Left ventricle myocardium inferior (tissue), 1 donor: ENCODE measurements around the gene TOGARAM1. TPM values are rescaled to one million over a fixed set of nuclear protein-coding genes. Genes with fewer than 3 reads are reported as not detected.

Experiments used
- DNase-seq: peaks from one replicate; pipeline ENCODE4 v3.0.0-alpha.2; 2020
- H3K27ac ChIP-seq: fragments of 200-600 bp; replicated peaks from 2 replicates; pipeline ENCODE4 v1.8.0; 2021
- H3K27me3 ChIP-seq: fragments of 200-600 bp; 2 replicates; pipeline ENCODE4 v1.8.0; 2021; ENCODE audit warnings: low read depth
- H3K36me3 ChIP-seq: fragments of 200-600 bp; 2 replicates; pipeline ENCODE4 v1.8.0; 2021
- H3K4me1 ChIP-seq: fragments of 200-600 bp; 2 replicates; pipeline ENCODE4 v1.8.0; 2021
- H3K4me3 ChIP-seq: fragments of 200-600 bp; 2 replicates; pipeline ENCODE4 v1.8.0; 2021; ENCODE audit warnings: mild to moderate bottlenecking, moderate library complexity
- H3K9me3 ChIP-seq: fragments of 200-600 bp; replicated peaks from 2 replicates; pipeline ENCODE4 v1.8.0; 2021
- intact Hi-C: fragments of 100-400 bp; cut with micrococcal nuclease; formaldehyde crosslinking; loops from one replicate; pipeline ENCODE4 v1.11.0; 2022
- total RNA-seq: library from RNA; stranded (reverse); fragmentation: NEBNext Ultra II Directional; extraction: Animal tissue kit (Norgen Biotek cat#: 25700); gene quantifications from one replicate; pipeline ENCODE4 v1.2.1, GENCODE V29; 2021
- TF ChIP-seq, protein P1 (sequence below): fragments of 200-600 bp; IDR thresholded peaks from 2 replicates; pipeline ENCODE4 v1.8.0; 2021; ENCODE audit warnings: antibody characterized with exemption, mild to moderate bottlenecking, borderline replicate concordance
- donor health status: DM: no; HTN: yes; CAD: no; lungs with severe emphysema.

Gene TOGARAM1
- total RNA-seq, 1 donor from 2014 or later, result 21.6 TPM

DNA sequence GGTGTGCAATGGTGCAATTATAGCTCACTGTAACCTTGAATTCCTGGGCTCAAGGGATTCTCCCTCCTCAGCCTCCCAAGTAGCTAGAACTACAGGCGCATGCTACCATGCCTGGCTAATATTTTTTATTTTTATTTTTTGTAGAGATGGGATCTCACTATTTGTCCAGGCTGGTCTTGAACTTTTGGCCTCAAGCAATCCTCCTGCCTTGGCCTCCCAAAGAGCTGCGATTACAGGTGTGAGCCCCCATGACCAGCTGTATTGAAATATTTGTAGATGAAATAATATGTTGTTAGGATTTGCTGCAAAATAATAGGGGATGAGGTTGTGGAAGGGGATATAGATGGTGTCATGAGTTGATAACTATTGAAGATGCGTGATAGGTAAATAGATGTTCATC lies 5.1 kb upstream of the TOGARAM1 start:
- Histone ChIP-seq H3K27me3 (no peaks in the 10 kb centered on the region), H3K27ac (no peak overlapping the region), H3K36me3 (peaks cover 3% of the 10 kb centered on the region), H3K9me3 (no peaks in the 10 kb centered on the region), H3K4me1 (peaks cover 54% of the 10 kb centered on the region), H3K4me3 (no peak overlapping the region)
- TF ChIP-seq, protein P1, sequence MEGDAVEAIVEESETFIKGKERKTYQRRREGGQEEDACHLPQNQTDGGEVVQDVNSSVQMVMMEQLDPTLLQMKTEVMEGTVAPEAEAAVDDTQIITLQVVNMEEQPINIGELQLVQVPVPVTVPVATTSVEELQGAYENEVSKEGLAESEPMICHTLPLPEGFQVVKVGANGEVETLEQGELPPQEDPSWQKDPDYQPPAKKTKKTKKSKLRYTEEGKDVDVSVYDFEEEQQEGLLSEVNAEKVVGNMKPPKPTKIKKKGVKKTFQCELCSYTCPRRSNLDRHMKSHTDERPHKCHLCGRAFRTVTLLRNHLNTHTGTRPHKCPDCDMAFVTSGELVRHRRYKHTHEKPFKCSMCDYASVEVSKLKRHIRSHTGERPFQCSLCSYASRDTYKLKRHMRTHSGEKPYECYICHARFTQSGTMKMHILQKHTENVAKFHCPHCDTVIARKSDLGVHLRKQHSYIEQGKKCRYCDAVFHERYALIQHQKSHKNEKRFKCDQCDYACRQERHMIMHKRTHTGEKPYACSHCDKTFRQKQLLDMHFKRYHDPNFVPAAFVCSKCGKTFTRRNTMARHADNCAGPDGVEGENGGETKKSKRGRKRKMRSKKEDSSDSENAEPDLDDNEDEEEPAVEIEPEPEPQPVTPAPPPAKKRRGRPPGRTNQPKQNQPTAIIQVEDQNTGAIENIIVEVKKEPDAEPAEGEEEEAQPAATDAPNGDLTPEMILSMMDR, result no peak
- no peak for DNase-seq
- intact Hi-C loops, result no loop called here

DNA sequence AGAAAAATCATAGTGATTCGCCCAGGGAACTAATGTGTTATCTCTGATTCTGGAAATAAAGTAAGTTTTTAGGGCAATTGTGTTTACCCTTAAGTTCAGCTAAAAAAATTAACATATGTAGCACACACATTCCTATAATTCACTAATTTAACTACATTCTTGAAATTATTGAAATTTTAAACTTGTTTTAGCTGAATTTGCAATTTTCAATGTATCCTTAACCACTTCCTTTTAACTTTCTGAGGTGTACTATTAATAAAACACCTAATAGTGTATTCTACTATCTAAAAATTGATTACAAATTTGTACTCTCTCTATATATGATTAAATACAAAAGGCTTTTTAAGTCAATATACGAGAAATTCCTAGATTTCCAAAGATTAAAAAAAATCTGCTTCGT lies 2.5 kb upstream of the TOGARAM1 start:
- H3K27ac ChIP-seq, result peak overlapping the region; percentile 89
- peak overlapping the region; percentile 94 for H3K4me3 ChIP-seq
- no peaks in the 10 kb centered on the region for H3K27me3 ChIP-seq
- DNase-seq, result no peak
- peaks cover 79% of the 10 kb centered on the region for H3K4me1 ChIP-seq
- no peaks in the 10 kb centered on the region for H3K36me3 ChIP-seq
- no peaks in the 10 kb centered on the region for H3K9me3 ChIP-seq
- intact Hi-C loops, result no loop called here
- TF ChIP-seq, protein P1, result no peak

DNA sequence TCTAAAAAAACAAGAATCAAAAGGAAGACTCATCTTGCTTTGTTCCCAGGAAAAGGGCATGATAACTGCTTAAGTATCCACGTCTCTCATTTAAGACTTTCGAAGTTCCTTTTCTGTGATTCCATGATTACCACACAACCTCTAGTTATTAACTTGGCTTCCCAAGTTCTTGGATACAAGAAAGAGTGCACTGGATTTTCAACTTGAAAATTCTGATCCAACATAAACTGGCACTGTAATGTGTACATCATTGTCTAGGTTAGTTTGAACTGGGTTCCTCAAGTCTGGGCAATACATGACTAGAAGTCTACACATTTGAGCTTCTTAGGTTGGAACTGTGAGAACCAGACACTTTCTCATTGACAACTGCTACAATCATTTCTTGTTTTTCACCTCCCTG lies 1.8 kb upstream of the TOGARAM1 start:
- H3K27me3 ChIP-seq, result no peaks in the 10 kb centered on the region
- TF ChIP-seq, protein P1, result no peak
- peak overlapping the region; percentile 89 for H3K27ac ChIP-seq
- H3K36me3 ChIP-seq, result no peaks in the 10 kb centered on the region
- H3K4me1 ChIP-seq, result peaks cover 84% of the 10 kb centered on the region
- H3K4me3 ChIP-seq, result peak overlapping the region; percentile 94
- H3K9me3 ChIP-seq, result no peaks in the 10 kb centered on the region
- no peak for DNase-seq
- intact Hi-C loops, result no loop called here

DNA sequence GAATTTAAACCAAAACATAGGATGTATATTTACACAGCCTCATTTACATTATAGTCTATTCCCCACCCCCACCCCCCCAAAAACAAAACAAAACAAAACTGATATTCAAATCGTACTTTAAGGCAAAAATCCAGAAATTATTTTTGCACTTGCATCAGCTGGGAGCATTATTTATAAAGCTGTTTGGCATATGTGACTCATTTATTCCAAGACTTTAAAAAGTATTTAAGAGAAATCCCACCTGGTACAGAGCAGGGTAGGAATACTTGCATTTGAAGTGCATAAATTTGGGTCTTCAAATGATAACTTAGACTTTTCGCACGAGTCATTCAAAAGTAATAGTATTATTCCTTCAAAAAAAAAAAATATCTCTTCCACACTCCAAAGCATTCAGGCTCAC lies 1.3 kb upstream of the TOGARAM1 start:
- intact Hi-C loops, result no loop called here
- no peaks in the 10 kb centered on the region for H3K9me3 ChIP-seq
- DNase-seq, result no peak
- no peaks in the 10 kb centered on the region for H3K27me3 ChIP-seq
- TF ChIP-seq, protein P1, result no peak
- H3K36me3 ChIP-seq, result no peaks in the 10 kb centered on the region
- peak overlapping the region; percentile 94 for H3K4me3 ChIP-seq
- peak overlapping the region; percentile 89 for H3K27ac ChIP-seq
- H3K4me1 ChIP-seq, result peaks cover 84% of the 10 kb centered on the region

DNA sequence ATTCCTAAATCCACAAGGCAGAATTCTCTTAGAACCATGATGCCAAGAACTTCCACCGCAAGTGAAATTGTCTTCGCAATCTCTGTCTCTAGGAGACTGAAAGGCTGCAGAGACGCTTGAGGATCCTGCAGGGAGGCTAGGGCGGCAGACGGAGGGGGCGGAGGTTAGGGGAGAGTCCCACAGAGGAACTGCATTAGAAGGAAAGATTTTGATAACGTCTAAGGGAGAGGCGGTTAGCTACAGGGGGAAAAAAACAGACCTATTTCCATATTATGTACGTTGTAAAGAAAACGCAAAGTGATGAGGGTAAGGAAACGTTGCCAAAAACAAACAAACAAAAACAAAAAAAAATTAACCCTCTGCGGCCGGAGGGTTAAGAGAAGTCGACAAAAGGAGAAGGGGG lies 838 bp upstream of the TOGARAM1 start:
- Histone ChIP-seq H3K27ac (peak overlapping the region; percentile 89), H3K27me3 (no peaks in the 10 kb centered on the region), H3K4me1 (peaks cover 86% of the 10 kb centered on the region), H3K9me3 (no peaks in the 10 kb centered on the region), H3K36me3 (no peaks in the 10 kb centered on the region), H3K4me3 (peak overlapping the region; percentile 94)
- intact Hi-C loops, result no loop called here
- TF ChIP-seq, protein P1, result no peak
- DNase-seq, result peak; percentile 54
